ACHN (cell line): Measurements from ENCODE around the gene DKC1.

ENCODE experiments used
- DNase-seq: peaks from one replicate; pipeline ENCODE4 v3.0.0-alpha.2; 2015
- in situ Hi-C: cut with HindIII; loops from 2 replicates; pipeline ENCODE4 v1.10.0; 2017; ENCODE audit warnings: low sequenced_read_pairs, low pct_ligation_motif_present, low pct_unique_long_range_greater_than_20kb

Gene DKC1

GRCh38 chrX:154762537-154763296 is at the start of gene DKC1:
Gene DKC1, plus strand, starts transcription at chrX:154762864. Its CDS starts 102 bp downstream, at chrX:154762966.
- in situ Hi-C loops, result no loop called here
- DNase-seq, result peak; percentile 89

- peak; percentile 27 for DNase-seq
- in situ Hi-C loops, result no loop called here
These were observed 47.7 kb upstream of the DKC1 start for GRCh38 chrX:154714925-154715324.

GRCh38 chrX:154715825-154716224 is 46.8 kb upstream of the DKC1 start:
- in situ Hi-C loops, result no loop called here
- DNase-seq, result no peak

- DNase-seq, result no peak
- in situ Hi-C loops, result no loop called here
These were observed 44.8 kb upstream of the DKC1 start for GRCh38 chrX:154717824-154718223.

GRCh38 chrX:154718616-154719015 is 44.0 kb upstream of the DKC1 start:
- in situ Hi-C loops, result no loop called here
- no peak for DNase-seq

- in situ Hi-C loops, result no loop called here
These were observed 43.5 kb upstream of the DKC1 start for GRCh38 chrX:154719132-154719675.

GRCh38 chrX:154720067-154720466 is 42.6 kb upstream of the DKC1 start:
- in situ Hi-C loops, result no loop called here
- DNase-seq, result no peak

More at GRCh38 chrX:154719132-154719675, 43.5 kb upstream of the DKC1 start:
- no peak for DNase-seq

GRCh38 chrX:154721155-154721554 is 41.5 kb upstream of the DKC1 start:
- DNase-seq, result no peak
- in situ Hi-C loops, result no loop called here

- DNase-seq, result no peak
- in situ Hi-C loops, result no loop called here
These were observed 37.5 kb upstream of the DKC1 start for GRCh38 chrX:154724993-154725756.

GRCh38 chrX:154727418-154727817 is 35.2 kb upstream of the DKC1 start:
- in situ Hi-C loops, result no loop called here
- DNase-seq, result no peak

GRCh38 chrX:154727871-154728270 is 34.8 kb upstream of the DKC1 start:
- in situ Hi-C loops, result no loop called here
- DNase-seq, result peak; percentile 48

GRCh38 chrX:154728431-154729190 is 34.1 kb upstream of the DKC1 start:
- in situ Hi-C loops, result no loop called here

GRCh38 chrX:154729439-154729838 is 33.2 kb upstream of the DKC1 start:
- no peak for DNase-seq

More at GRCh38 chrX:154728431-154729190, 34.1 kb upstream of the DKC1 start:
- DNase-seq, result no peak

GRCh38 chrX:154730253-154730891 is 32.3 kb upstream of the DKC1 start:
- no peak for DNase-seq
- in situ Hi-C loops, result no loop called here

More at GRCh38 chrX:154729439-154729838, 33.2 kb upstream of the DKC1 start:
- in situ Hi-C loops, result no loop called here

- in situ Hi-C loops, result no loop called here
- DNase-seq, result no peak
These were observed 31.5 kb upstream of the DKC1 start for GRCh38 chrX:154731184-154731583.

GRCh38 chrX:154731881-154732280 is 30.8 kb upstream of the DKC1 start:
- in situ Hi-C loops, result no loop called here
- DNase-seq, result no peak

- in situ Hi-C loops, result no loop called here
- no peak for DNase-seq
These were observed 30.1 kb upstream of the DKC1 start for GRCh38 chrX:154732421-154733065.

GRCh38 chrX:154733066-154733425 is 29.6 kb upstream of the DKC1 start:
- DNase-seq, result no peak

More at GRCh38 chrX:154733066-154733425, 29.6 kb upstream of the DKC1 start:
- in situ Hi-C loops, result no loop called here
